Large intestine (tissue), 3 donors: ENCODE results near the gene FSHB. TPM values are rescaled to one million over a fixed set of nuclear protein-coding genes. Genes with fewer than 3 reads are reported as not detected.
"Not testable (repeated sequence)": the region's sequence is repeated elsewhere in the genome, so short reads cannot be mapped to it uniquely, and the experiment has no call there.

Experiments used
- DNase-seq, 2 donors: peaks; one replicate each; pipeline versions ENCODE4 v3.0.0 to v3.0.0-alpha.2; 2013
- H3K27ac ChIP-seq: one replicate; pipeline ENCODE4 v1.5.1; 2013; ENCODE audit warnings: low read length
- H3K27me3 ChIP-seq: 2 replicates; pipeline ENCODE4 v1.6.1; 2013; ENCODE audit warnings: low read length; ENCODE audit not compliant: control insufficient read depth, insufficient read depth
- H3K36me3 ChIP-seq: 2 replicates; pipeline ENCODE4 v1.6.1; 2013; ENCODE audit warnings: low read length; ENCODE audit not compliant: control insufficient read depth, insufficient read depth
- H3K4me1 ChIP-seq: one replicate; pipeline ENCODE4 v1.6.1; 2013; ENCODE audit warnings: low read length; ENCODE audit not compliant: control insufficient read depth, insufficient read depth
- H3K4me3 ChIP-seq: one replicate; pipeline ENCODE4 v1.5.1; 2013; ENCODE audit warnings: low read length
- H3K9me3 ChIP-seq: one replicate; pipeline ENCODE4 v1.6.1; 2013; ENCODE audit warnings: mild to moderate bottlenecking, low read depth, low read length, moderate library complexity; ENCODE audit not compliant: control insufficient read depth
- WGBS: methylation state at CpG from one replicate; pipeline ENCODE4 v1.1.5; 2013; ENCODE audit warnings: low lambda C conversion rate; ENCODE audit not compliant: insufficient coverage; 5-methylcytosine and 5-hydroxymethylcytosine counted together
- polyA plus RNA-seq: library from polyadenylated mRNA; unstranded; fragments of 120-200 nt; gene quantifications from one replicate; pipeline ENCODE4 v1.2.1, GENCODE V29; 2013

Gene FSHB
- polyA plus RNA-seq, 1 donor, result not detected

DNA sequence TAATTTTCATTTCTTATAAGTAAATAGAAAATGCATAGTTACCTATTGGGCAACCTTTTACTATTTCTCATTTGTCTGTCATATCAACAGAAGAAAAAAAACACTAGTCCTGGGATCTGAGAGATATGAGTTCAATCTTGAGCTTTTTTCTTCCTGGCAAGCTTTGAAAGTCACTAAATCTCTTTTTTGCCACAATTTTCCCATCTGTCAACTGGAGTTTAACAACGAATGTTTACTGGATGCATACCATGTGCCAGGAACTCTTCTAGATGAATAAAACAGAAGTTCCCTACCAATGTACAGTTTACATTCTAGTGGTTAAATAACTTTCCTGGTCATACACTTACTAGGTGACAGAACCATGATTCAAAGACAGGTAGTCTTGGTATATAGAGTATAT, 31.0 kb downstream of the FSHB start:
- 80% methylated on average over 1 of the region's 1 CpG for WGBS

DNA sequence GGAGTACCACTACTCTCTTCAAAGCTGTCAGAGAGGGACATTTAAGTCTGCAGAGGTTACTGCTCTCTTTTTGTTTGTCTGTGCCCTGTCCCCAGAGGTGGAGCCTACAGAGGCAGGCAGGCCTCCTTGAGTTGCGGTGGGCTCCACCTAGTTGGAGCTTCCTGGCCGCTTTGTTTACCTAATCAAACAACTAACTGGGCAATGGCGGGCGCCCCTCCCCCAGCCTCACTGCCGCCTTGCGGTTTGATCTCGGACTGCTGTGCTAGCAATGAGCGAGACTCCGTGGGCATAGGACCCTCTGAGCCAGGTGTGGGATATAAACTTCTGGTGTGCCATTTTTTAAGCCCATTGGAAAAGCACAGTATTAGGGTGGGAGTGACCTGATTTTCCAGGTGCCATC, 37.8 kb downstream of the FSHB start:
- DNase-seq, H3K27me3 ChIP-seq, H3K36me3 ChIP-seq, H3K4me3 ChIP-seq, H3K27ac ChIP-seq, H3K9me3 ChIP-seq, H3K4me1 ChIP-seq: not testable (repeated sequence)
- WGBS, result no CpG with 5 or more reads among the region's 9 CpGs

More for the DNA sequence above, 31.0 kb downstream of the FSHB start:
- Histone ChIP-seq H3K9me3 (no peaks in the 10 kb centered on the region), H3K36me3 (no peaks in the 10 kb centered on the region), H3K27ac (no peak overlapping the region), H3K4me3 (no peak overlapping the region), H3K4me1 (no peaks in the 10 kb centered on the region), H3K27me3 (no peaks in the 10 kb centered on the region)
- DNase-seq, result no peak

DNA sequence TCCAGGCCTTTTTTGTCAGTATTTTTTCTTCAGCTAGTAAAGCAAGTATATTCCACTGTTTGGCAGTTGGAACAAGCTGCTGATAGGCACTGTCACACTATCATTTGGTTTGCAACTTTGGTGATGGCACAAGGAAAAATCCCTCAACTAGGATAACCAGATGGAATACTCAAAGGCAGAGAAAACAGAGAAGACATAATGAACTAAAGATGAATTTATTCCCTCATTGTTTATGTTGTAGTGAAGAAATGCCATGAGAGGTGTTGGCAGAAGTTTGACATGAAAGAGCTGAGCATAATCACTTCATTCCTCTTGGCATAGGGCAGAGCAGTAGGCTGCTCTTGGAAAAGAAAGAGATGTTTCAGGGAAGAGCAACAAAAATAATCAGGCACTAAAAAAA, 39.9 kb downstream of the FSHB start:
- DNase-seq, result no peak
- no peaks in the 10 kb centered on the region for H3K27me3 ChIP-seq
- no peaks in the 10 kb centered on the region for H3K36me3 ChIP-seq
- H3K4me1 ChIP-seq, result no peaks in the 10 kb centered on the region
- no peak overlapping the region for H3K4me3 ChIP-seq
- no peak overlapping the region for H3K27ac ChIP-seq
- H3K9me3 ChIP-seq, result no peaks in the 10 kb centered on the region

DNA sequence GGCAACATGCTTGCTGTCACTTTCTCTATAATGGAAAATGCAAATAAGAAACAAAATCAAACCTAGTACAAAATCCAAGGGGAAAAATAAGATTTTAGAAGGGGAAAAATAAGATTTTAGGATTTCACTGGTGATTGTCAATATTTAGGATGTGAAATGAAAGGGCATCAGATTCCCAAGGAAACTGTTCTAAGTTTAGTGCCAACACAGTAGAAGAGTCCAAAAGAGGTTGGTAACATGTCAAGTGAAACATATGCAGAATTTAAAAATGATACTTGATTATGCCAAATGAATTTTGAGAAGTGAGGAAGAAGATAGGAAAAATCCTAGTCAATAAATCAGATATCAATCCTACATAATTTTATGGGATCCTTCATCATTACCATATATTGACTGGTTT, 46.4 kb downstream of the FSHB start:
- Histone ChIP-seq H3K4me3 (no peak overlapping the region), H3K27ac (no peak overlapping the region), H3K4me1 (no peaks in the 10 kb centered on the region), H3K27me3 (no peaks in the 10 kb centered on the region), H3K9me3 (no peaks in the 10 kb centered on the region), H3K36me3 (no peaks in the 10 kb centered on the region)
- DNase-seq, result no peak

DNA sequence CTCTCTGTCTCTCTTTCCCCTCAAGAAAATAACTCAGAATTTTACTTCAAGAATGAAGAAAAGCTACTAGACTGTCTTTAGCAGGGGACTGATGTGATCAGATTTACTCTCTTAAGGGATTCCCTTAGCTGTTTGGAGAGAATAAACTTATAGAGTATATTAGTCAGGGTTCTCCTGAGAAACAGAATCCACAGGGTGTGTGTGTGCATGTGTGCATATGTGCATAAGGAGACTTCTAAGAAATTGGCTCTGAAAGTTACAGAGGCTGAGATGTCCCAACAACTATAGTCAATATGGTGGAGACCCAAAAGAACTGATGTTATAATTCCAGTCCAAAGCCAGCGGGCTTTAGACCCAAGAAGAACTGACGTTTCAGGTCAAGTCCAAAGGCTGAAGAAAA, 49.0 kb downstream of the FSHB start:
- no CpG with 5 or more reads among the region's 2 CpGs for WGBS

DNA sequence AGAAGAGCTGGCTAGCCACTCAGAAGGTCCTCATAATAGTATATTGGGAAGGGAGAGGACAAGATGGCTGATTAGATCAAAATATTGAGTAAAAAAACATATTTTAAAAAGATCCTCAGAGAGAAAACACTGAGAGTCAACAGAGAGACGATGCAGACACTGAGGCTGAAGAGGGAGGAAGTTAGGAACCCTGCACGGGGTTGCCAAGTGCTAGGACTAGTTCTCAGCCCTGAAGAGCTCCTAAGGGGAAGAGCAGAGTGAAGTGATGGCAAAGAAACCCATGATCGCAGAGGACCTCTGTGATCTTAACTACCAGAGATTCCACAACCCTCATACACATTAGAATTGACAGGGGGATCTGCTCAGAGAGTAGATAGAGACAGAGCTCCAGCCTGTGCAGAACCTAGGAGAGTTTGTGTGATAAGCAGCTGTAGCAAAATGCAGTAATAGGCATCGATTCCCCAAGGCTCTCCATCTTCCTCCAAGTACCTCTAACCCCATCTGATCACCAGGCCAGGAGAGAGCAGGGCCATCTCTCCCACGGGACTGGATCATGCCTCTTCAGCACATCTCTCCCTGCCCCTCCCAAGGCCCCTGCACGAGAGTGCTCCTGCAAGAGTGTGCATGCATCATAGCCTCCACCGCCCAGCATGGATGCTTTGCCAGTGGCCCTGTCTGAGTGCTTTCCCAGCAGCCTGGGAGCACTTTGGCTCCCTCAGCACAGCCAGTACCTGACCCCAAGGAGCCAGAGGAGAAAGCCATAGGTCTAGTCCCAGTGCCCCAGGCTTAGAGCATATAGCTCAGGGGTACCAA, 50.9 kb downstream of the FSHB start:
- no peak overlapping the region for H3K4me3 ChIP-seq
- H3K36me3 ChIP-seq, result no peaks in the 10 kb centered on the region
- WGBS, result no CpG with 5 or more reads among the region's 7 CpGs
- no peaks in the 10 kb centered on the region for H3K9me3 ChIP-seq
- no peaks in the 10 kb centered on the region for H3K4me1 ChIP-seq
- no peaks in the 10 kb centered on the region for H3K27me3 ChIP-seq
- no peak overlapping the region for H3K27ac ChIP-seq
- no peak for DNase-seq

More for the DNA sequence above, 49.0 kb downstream of the FSHB start:
- no peaks in the 10 kb centered on the region for H3K27me3 ChIP-seq
- no peaks in the 10 kb centered on the region for H3K4me1 ChIP-seq
- no peak for DNase-seq
- no peaks in the 10 kb centered on the region for H3K36me3 ChIP-seq
- H3K9me3 ChIP-seq, result no peaks in the 10 kb centered on the region
- no peak overlapping the region for H3K27ac ChIP-seq
- no peak overlapping the region for H3K4me3 ChIP-seq

DNA sequence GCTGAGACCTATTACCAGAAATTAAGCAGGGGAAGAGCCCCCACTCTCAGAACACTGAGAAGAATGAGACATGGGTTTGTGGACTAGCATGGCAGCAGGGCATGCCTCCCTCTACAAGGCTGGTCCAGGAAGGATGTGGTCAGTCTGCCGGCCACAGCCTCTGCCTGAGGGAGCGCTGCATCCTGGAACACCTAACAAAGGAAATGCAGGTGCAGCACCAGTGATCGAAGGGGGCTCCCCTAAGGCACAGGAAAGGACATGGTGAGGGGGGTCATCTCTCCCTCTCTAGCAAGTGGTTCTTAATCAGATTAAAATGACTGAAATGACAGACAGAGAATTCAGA, 51.4 kb downstream of the FSHB start:
- DNase-seq, result no peak
- H3K9me3 ChIP-seq, result no peaks in the 10 kb centered on the region
- no peaks in the 10 kb centered on the region for H3K36me3 ChIP-seq
- H3K4me3 ChIP-seq, result no peak overlapping the region
- H3K27me3 ChIP-seq, result no peaks in the 10 kb centered on the region
- H3K4me1 ChIP-seq, result no peaks in the 10 kb centered on the region
- H3K27ac ChIP-seq, result no peak overlapping the region
- no CpG with 5 or more reads among the region's 3 CpGs for WGBS

Other genes starting within 250 kb of the FSHB start
- 0.82 TPM for gene KCNA4, start 214.0 kb upstream of the FSHB start, polyA plus RNA-seq
- 26.3 TPM for gene ARL14EP, start 92.1 kb downstream of the FSHB start, polyA plus RNA-seq